K562 (cell line): ENCODE results near the gene MYRIP. TPM values are rescaled to one million over a fixed set of nuclear protein-coding genes. Genes with fewer than 3 reads are reported as not detected.

Experiments
- BRD9 ChIP-seq: fragments of 450-650 bp; IDR thresholded peaks from 2 replicates; pipeline ENCODE4 v1.6.1; 2018; ENCODE audit warnings: low read depth; ENCODE audit not compliant: partially characterized antibody
- CBFA2T3 ChIP-seq: fragments of 450-650 bp; IDR thresholded peaks from 2 replicates; pipeline ENCODE4 v1.6.1; 2017
- EP300 ChIP-seq: IDR thresholded peaks from 2 replicates; pipeline ENCODE4 v1.6.1; 2012; ENCODE audit warnings: low read length, improper control_type of control experiment
- NR4A1 ChIP-seq, 2 experiments: fragments of 250-450 bp in 1 of 2; fragments of 450-650 bp in 1 of 2; sonication (Bioruptor Pico) in 1 of 2; IDR thresholded peaks; 2 replicates each; pipeline versions ENCODE4 v1.4.0 to v1.6.1; 2016 to 2020; ENCODE audit warnings: mild to moderate bottlenecking in 2 of 2, missing compliant biosample characterization in 1 of 2, missing genetic modification characterization in 1 of 2, moderate library complexity in 1 of 2
- PML ChIP-seq: IDR thresholded peaks from 2 replicates; pipeline ENCODE4 v1.6.1; 2012; ENCODE audit warnings: low read length, inconsistent platforms
- SIX5 ChIP-seq, 2 experiments: IDR thresholded peaks; 2 replicates each; pipeline ENCODE4 v1.6.1; 2011; ENCODE audit warnings: low read length in 2 of 2, borderline replicate concordance in 1 of 2, low read depth in 1 of 2, mild to moderate bottlenecking in 1 of 2, moderate library complexity in 1 of 2; ENCODE audit not compliant: insufficient read depth in 1 of 2
- TARDBP ChIP-seq: fragments of 450-650 bp; IDR thresholded peaks from 2 replicates; pipeline ENCODE4 v1.6.1; 2016
- ZBTB17 ChIP-seq: fragments of 450-650 bp; formaldehyde crosslinking; IDR thresholded peaks from 2 replicates; pipeline ENCODE4 v1.4.0; 2020; ENCODE audit warnings: mild to moderate bottlenecking
- ZNF212 ChIP-seq: fragments of 450-650 bp; formaldehyde crosslinking; IDR thresholded peaks from 2 replicates; pipeline ENCODE4 v1.4.0; 2020; ENCODE audit warnings: mild to moderate bottlenecking
- polyA plus RNA-seq, 8 experiments: library from polyadenylated mRNA; depleted of rRNA in 4 of 8; stranded (reverse) in 5 of 8; unstranded in 3 of 8; fragments of >200 nt; fragmentation: Nextera tagmentation in 2 of 8; fragmentation: Illumina TruSeq in 1 of 8; extraction: Ambion mirVana in 2 of 8; extraction: Trizol in 1 of 8; gene quantifications; 2 replicates each; pipeline versions ENCODE4 v1.2.1 to v1.2.3, GENCODE V29; 2011 to 2014; ENCODE audit warnings: inconsistent platforms in 1 of 8, missing spikeins in 1 of 8
- total RNA-seq, 7 experiments: library from RNA; depleted of rRNA in 6 of 7; stranded (reverse); fragments of >200 nt in 6 of 7; fragmentation: Illumina TruSeq in 2 of 7; extraction: Trizol in 2 of 7; gene quantifications; 2 replicates each; pipeline versions ENCODE4 v1.2.1 to v1.2.3, GENCODE V29; 2011 to 2021; ENCODE audit warnings: low replicate concordance in 1 of 7
- TF ChIP-seq, protein P1 (sequence below): fragments of 250-450 bp; sonication (Bioruptor Pico); IDR thresholded peaks from 2 replicates; pipeline ENCODE4 v1.4.0; 2020; ENCODE audit warnings: borderline replicate concordance
- TF ChIP-seq, protein P2 (sequence below): sonication (generic); formaldehyde crosslinking; IDR thresholded peaks from 2 replicates; pipeline ENCODE4 v1.8.1; 2022; ENCODE audit warnings: missing genetic modification reagents
- TF ChIP-seq, protein P3 (sequence below): fragments of 450-650 bp; IDR thresholded peaks from 2 replicates; pipeline ENCODE4 v1.6.1; 2016; ENCODE audit warnings: low read depth, mild to moderate bottlenecking, moderate library complexity
- TF ChIP-seq, protein P4 (sequence below): fragments of 200-600 bp; sonication (generic); IDR thresholded peaks from one replicate; pipeline ENCODE4 v1.6.1; 2012; ENCODE audit warnings: mild to moderate bottlenecking, low read depth, low read length, inconsistent platforms

The MYRIP gene
- total and polyA plus RNA-seq, 9 of the 15 experiments (the other 6 are each of a cell fraction or from before 2014, with no cell fraction given) = 0.03 to 0.12 TPM; not detected in 7

DNA sequence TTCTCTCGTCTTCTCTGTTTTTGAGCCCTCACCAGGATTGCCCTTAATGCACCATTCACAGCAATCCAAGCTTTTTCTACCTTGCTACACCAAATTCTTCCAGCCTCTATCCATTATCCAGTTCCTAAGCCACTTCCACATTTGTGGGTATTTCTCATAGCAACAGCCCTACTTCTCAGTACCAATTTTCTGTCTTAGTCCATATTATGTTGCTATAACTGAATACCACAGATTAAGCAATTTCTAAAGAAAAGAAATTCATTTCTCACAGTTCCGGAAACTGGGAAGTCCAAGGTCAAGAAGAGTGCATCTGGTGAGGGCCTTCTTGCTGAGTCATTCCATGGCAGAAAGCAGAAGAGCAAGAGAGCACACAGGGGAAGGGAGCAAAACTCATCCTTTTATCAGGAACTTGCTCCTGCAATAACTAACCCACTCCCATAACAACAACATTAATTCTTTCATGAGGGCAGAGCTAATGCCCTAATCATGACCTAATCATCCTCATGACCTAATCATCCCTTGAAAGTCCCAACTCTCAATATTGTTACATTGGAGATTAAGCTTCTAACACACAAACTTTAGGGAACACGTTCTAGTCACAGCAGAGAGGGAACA lies 490.4 kb downstream of the MYRIP start (continued):
- TF ChIP-seq CBFA2T3 (peak; percentile 43), SIX5 (IDR thresholded peaks at IDR 0.05; ENCODE audit: borderline replicate concordance in 1 of 2, insufficient read depth in 1 of 2, low read depth in 1 of 2, low read length in 2 of 2) (no peak), EP300 (peak; percentile 76; the same call in 1 of the 2 replicates), ZNF212 (CRISPR knock-in tag) (no peak), TARDBP (no peak), ZBTB17 (CRISPR knock-in tag) (peak; percentile 34; the same call in 1 of the 2 replicates), NR4A1 (CRISPR knock-in tag; IDR thresholded peaks at IDR 0.05) (no peak), NR4A1 (tag; IDR thresholded peaks at IDR 0.05) (peak; percentile 58), BRD9 (peak; percentile 72), PML (peak; percentile 47; the same call in 1 of the 2 replicates)
- TF ChIP-seq, protein P1, sequence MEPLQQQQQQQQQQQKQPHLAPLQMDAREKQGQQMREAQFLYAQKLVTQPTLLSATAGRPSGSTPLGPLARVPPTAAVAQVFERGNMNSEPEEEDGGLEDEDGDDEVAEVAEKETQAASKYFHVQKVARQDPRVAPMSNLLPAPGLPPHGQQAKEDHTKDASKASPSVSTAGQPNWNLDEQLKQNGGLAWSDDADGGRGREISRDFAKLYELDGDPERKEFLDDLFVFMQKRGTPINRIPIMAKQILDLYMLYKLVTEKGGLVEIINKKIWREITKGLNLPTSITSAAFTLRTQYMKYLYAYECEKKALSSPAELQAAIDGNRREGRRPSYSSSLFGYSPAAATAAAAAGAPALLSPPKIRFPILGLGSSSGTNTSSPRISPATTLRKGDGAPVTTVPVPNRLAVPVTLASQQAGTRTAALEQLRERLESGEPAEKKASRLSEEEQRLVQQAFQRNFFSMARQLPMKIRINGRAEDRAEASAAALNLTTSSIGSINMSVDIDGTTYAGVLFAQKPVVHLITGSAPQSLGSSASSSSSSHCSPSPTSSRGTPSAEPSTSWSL = no peak
- TF ChIP-seq, protein P2, sequence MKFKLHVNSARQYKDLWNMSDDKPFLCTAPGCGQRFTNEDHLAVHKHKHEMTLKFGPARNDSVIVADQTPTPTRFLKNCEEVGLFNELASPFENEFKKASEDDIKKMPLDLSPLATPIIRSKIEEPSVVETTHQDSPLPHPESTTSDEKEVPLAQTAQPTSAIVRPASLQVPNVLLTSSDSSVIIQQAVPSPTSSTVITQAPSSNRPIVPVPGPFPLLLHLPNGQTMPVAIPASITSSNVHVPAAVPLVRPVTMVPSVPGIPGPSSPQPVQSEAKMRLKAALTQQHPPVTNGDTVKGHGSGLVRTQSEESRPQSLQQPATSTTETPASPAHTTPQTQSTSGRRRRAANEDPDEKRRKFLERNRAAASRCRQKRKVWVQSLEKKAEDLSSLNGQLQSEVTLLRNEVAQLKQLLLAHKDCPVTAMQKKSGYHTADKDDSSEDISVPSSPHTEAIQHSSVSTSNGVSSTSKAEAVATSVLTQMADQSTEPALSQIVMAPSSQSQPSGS (CRISPR knock-in tag) = no peak
- TF ChIP-seq, protein P3, sequence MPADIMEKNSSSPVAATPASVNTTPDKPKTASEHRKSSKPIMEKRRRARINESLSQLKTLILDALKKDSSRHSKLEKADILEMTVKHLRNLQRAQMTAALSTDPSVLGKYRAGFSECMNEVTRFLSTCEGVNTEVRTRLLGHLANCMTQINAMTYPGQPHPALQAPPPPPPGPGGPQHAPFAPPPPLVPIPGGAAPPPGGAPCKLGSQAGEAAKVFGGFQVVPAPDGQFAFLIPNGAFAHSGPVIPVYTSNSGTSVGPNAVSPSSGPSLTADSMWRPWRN = peak; percentile 42; the same call in 1 of the 2 replicates
- TF ChIP-seq, protein P4, sequence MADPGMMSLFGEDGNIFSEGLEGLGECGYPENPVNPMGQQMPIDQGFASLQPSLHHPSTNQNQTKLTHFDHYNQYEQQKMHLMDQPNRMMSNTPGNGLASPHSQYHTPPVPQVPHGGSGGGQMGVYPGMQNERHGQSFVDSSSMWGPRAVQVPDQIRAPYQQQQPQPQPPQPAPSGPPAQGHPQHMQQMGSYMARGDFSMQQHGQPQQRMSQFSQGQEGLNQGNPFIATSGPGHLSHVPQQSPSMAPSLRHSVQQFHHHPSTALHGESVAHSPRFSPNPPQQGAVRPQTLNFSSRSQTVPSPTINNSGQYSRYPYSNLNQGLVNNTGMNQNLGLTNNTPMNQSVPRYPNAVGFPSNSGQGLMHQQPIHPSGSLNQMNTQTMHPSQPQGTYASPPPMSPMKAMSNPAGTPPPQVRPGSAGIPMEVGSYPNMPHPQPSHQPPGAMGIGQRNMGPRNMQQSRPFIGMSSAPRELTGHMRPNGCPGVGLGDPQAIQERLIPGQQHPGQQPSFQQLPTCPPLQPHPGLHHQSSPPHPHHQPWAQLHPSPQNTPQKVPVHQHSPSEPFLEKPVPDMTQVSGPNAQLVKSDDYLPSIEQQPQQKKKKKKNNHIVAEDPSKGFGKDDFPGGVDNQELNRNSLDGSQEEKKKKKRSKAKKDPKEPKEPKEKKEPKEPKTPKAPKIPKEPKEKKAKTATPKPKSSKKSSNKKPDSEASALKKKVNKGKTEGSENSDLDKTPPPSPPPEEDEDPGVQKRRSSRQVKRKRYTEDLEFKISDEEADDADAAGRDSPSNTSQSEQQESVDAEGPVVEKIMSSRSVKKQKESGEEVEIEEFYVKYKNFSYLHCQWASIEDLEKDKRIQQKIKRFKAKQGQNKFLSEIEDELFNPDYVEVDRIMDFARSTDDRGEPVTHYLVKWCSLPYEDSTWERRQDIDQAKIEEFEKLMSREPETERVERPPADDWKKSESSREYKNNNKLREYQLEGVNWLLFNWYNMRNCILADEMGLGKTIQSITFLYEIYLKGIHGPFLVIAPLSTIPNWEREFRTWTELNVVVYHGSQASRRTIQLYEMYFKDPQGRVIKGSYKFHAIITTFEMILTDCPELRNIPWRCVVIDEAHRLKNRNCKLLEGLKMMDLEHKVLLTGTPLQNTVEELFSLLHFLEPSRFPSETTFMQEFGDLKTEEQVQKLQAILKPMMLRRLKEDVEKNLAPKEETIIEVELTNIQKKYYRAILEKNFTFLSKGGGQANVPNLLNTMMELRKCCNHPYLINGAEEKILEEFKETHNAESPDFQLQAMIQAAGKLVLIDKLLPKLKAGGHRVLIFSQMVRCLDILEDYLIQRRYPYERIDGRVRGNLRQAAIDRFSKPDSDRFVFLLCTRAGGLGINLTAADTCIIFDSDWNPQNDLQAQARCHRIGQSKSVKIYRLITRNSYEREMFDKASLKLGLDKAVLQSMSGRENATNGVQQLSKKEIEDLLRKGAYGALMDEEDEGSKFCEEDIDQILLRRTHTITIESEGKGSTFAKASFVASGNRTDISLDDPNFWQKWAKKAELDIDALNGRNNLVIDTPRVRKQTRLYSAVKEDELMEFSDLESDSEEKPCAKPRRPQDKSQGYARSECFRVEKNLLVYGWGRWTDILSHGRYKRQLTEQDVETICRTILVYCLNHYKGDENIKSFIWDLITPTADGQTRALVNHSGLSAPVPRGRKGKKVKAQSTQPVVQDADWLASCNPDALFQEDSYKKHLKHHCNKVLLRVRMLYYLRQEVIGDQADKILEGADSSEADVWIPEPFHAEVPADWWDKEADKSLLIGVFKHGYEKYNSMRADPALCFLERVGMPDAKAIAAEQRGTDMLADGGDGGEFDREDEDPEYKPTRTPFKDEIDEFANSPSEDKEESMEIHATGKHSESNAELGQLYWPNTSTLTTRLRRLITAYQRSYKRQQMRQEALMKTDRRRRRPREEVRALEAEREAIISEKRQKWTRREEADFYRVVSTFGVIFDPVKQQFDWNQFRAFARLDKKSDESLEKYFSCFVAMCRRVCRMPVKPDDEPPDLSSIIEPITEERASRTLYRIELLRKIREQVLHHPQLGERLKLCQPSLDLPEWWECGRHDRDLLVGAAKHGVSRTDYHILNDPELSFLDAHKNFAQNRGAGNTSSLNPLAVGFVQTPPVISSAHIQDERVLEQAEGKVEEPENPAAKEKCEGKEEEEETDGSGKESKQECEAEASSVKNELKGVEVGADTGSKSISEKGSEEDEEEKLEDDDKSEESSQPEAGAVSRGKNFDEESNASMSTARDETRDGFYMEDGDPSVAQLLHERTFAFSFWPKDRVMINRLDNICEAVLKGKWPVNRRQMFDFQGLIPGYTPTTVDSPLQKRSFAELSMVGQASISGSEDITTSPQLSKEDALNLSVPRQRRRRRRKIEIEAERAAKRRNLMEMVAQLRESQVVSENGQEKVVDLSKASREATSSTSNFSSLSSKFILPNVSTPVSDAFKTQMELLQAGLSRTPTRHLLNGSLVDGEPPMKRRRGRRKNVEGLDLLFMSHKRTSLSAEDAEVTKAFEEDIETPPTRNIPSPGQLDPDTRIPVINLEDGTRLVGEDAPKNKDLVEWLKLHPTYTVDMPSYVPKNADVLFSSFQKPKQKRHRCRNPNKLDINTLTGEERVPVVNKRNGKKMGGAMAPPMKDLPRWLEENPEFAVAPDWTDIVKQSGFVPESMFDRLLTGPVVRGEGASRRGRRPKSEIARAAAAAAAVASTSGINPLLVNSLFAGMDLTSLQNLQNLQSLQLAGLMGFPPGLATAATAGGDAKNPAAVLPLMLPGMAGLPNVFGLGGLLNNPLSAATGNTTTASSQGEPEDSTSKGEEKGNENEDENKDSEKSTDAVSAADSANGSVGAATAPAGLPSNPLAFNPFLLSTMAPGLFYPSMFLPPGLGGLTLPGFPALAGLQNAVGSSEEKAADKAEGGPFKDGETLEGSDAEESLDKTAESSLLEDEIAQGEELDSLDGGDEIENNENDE = no peak
